ENCODE data around the gene PUS7.

GRCh38 chr7:105493923-105494315, 28.2 kb downstream of the PUS7 start:
- TF ChIP-seq POLR2A (IDR thresholded peaks at IDR 0.05): no peak
- TF ChIP-seq CTCF (IDR thresholded peaks at IDR 0.05): no peak
